Adrenal gland (tissue), 5 donors: ENCODE results near the gene LZTFL1.

Source experiments
- POLR2A ChIP-seq, 2 donors: fragments of 450-650 bp; IDR thresholded peaks; one replicate each; pipeline ENCODE4 v1.6.1; 2017; ENCODE audit warnings: antibody characterized with exemption in 2 of 2, mild to moderate bottlenecking in 2 of 2, moderate library complexity in 1 of 2
- TF ChIP-seq, protein P1 (sequence below), 6 experiments: fragments of 450-650 bp in 4 of 6; fragments of 200-600 bp in 2 of 6; sonication (generic) in 1 of 6; IDR thresholded peaks; 1 replicate in 5 of 6; 2 replicates in 1 of 6; pipeline versions ENCODE4 v1.5.1 to v1.8.0; 2016 to 2021; ENCODE audit warnings: antibody characterized with exemption in 6 of 6, mild to moderate bottlenecking in 2 of 6, moderate library complexity in 1 of 6
- donor health status: DM: no; HTN: no; CAD: no.

GRCh38 chr3:45781271-45781670 lies 60.6 kb downstream of the LZTFL1 start:
- TF ChIP-seq, protein P1, sequence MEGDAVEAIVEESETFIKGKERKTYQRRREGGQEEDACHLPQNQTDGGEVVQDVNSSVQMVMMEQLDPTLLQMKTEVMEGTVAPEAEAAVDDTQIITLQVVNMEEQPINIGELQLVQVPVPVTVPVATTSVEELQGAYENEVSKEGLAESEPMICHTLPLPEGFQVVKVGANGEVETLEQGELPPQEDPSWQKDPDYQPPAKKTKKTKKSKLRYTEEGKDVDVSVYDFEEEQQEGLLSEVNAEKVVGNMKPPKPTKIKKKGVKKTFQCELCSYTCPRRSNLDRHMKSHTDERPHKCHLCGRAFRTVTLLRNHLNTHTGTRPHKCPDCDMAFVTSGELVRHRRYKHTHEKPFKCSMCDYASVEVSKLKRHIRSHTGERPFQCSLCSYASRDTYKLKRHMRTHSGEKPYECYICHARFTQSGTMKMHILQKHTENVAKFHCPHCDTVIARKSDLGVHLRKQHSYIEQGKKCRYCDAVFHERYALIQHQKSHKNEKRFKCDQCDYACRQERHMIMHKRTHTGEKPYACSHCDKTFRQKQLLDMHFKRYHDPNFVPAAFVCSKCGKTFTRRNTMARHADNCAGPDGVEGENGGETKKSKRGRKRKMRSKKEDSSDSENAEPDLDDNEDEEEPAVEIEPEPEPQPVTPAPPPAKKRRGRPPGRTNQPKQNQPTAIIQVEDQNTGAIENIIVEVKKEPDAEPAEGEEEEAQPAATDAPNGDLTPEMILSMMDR (IDR thresholded peaks at IDR 0.05) = no peak
- TF ChIP-seq POLR2A (IDR thresholded peaks at IDR 0.05) = no peak
